Mucosa of stomach (tissue), 1 donor: Measurements from ENCODE around the gene GABRG3.

Experiments used
- H3K27me3 ChIP-seq: one replicate; pipeline ENCODE4 v1.7.0; 2013; ENCODE audit warnings: mild to moderate bottlenecking, low read length; ENCODE audit not compliant: control insufficient read depth, insufficient read depth
- H3K36me3 ChIP-seq: one replicate; pipeline ENCODE4 v1.7.0; 2013; ENCODE audit warnings: low read length; ENCODE audit not compliant: control insufficient read depth, insufficient read depth
- H3K4me1 ChIP-seq: one replicate; pipeline ENCODE4 v1.7.0; 2013; ENCODE audit warnings: mild to moderate bottlenecking, low read length; ENCODE audit not compliant: control insufficient read depth, insufficient read depth
- H3K4me3 ChIP-seq: one replicate; pipeline ENCODE4 v1.7.0; 2013; ENCODE audit warnings: low read length
- H3K9ac ChIP-seq: one replicate; pipeline ENCODE4 v1.7.0; 2013; ENCODE audit warnings: mild to moderate bottlenecking, low read length, moderate library complexity
- H3K9me3 ChIP-seq: one replicate; pipeline ENCODE4 v1.7.0; 2013; ENCODE audit warnings: mild to moderate bottlenecking, low read length, moderate library complexity; ENCODE audit not compliant: control insufficient read depth
- donor health status: Pancreatic carcinoma.

Gene GABRG3

DNA sequence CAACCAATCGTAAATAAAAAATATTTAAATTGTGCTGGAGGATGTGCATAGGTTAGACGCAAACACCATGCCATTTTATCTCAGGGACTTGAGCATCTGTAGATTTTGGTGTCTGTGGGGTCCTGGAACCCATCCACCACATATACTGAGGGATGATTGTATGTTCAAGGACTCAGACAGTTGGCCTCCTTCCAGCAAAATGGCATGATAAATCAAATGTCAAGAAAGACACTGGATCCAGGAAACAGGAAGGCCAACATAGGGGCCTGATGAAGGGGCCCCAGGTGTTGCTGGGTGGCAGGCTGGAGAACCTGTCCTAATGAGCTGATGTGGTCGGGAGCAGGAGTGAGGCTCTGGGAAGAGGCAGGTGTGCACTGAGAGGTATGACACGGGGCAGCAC, 289.5 kb downstream of the GABRG3 start:
- Histone ChIP-seq H3K9me3 (no peaks in the 10 kb centered on the region), H3K4me1 (no peaks in the 10 kb centered on the region), H3K27me3 (no peaks in the 10 kb centered on the region), H3K36me3 (no peaks in the 10 kb centered on the region), H3K9ac (no peak overlapping the region), H3K4me3 (no peak overlapping the region)

DNA sequence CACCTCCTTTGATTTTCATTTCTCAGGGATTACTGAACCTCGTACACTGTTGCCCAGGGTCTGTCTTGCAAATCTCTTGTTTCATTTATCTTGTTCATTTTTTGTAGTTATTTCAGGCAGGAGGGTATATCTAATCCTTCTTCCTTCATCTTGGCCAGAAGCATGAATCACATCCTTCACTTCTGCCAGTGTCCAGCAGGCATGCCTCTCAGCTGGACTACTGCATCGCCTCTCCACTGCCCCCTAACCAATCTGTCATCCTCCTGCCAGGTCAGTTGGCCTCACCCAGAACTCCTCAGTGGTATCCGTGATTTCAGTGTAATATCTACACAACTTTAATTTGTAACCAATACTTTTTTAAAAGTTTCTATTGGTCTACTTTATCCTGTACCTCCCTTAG, 297.9 kb downstream of the GABRG3 start:
- H3K36me3 ChIP-seq: no peaks in the 10 kb centered on the region
- no peak overlapping the region for H3K4me3 ChIP-seq
- H3K9me3 ChIP-seq: no peaks in the 10 kb centered on the region
- H3K9ac ChIP-seq: no peak overlapping the region
- H3K4me1 ChIP-seq: no peaks in the 10 kb centered on the region
- no peaks in the 10 kb centered on the region for H3K27me3 ChIP-seq

DNA sequence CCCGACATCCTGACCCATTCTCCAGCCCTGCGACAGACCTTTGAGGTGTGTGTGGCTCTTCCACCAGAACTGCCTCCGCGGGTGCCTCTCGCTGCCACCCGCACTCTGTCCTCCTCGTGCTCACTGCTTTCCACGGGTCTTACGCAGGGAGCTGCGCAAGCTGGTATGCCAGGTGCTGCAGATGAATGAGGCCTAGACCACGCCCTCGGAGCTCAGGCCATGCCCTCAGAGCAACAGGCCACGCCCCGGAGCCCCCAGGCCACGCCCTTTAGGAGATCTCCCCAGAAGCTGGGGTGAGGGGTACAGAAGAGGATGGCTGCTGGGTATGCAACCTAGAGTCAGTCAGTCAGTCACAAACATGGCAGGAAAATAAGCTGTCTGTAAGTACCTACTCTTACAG, 300.3 kb downstream of the GABRG3 start:
- no peak overlapping the region for H3K4me3 ChIP-seq
- no peaks in the 10 kb centered on the region for H3K36me3 ChIP-seq
- H3K9me3 ChIP-seq: no peaks in the 10 kb centered on the region
- no peaks in the 10 kb centered on the region for H3K4me1 ChIP-seq
- no peak overlapping the region for H3K9ac ChIP-seq
- no peaks in the 10 kb centered on the region for H3K27me3 ChIP-seq

DNA sequence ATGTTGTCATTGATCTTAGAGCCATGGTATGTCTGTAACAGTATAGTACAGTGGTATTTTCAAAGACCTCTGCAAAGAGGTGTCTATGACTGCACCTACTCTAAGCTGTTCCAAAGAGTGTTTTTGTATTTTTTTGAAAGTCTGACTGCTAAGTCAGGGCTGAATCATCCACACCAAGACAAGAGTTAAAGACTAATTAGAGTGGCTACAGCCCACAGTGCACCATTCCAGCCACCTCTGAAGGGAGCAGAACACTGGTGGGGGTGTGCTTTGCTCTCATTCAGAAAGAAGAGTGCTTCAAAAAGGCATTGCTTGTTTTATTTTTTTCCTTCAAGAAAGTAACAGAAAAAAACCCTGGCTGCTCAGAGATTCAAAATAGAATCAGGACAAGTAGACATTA, 301.4 kb downstream of the GABRG3 start:
- no peaks in the 10 kb centered on the region for H3K27me3 ChIP-seq

DNA sequence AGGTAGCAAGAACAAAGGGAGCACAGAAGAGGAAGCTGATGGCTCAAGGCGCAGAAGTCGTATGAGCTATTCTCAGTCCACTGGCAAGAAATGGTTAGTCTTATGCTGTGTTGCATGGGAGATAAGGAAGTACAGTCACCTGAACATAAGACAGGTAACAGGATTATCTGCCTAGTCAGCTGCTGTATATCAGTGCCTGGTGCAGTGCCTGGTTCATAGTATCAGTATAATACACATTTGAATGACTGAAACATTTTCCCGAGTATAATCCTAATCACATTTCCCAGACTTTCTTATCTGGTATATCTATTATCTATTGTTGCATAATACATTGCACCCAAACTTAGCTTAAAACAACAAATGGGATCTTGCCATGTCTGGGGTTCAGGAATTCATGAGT, 302.5 kb downstream of the GABRG3 start:
- no peak overlapping the region for H3K9ac ChIP-seq
- no peaks in the 10 kb centered on the region for H3K27me3 ChIP-seq
- no peaks in the 10 kb centered on the region for H3K36me3 ChIP-seq
- H3K4me1 ChIP-seq: no peaks in the 10 kb centered on the region
- H3K4me3 ChIP-seq: no peak overlapping the region
- H3K9me3 ChIP-seq: no peaks in the 10 kb centered on the region

More for the DNA sequence above, 301.4 kb downstream of the GABRG3 start:
- Histone ChIP-seq H3K4me3 (no peak overlapping the region), H3K9ac (no peak overlapping the region), H3K4me1 (no peaks in the 10 kb centered on the region), H3K9me3 (no peaks in the 10 kb centered on the region), H3K36me3 (no peaks in the 10 kb centered on the region)

DNA sequence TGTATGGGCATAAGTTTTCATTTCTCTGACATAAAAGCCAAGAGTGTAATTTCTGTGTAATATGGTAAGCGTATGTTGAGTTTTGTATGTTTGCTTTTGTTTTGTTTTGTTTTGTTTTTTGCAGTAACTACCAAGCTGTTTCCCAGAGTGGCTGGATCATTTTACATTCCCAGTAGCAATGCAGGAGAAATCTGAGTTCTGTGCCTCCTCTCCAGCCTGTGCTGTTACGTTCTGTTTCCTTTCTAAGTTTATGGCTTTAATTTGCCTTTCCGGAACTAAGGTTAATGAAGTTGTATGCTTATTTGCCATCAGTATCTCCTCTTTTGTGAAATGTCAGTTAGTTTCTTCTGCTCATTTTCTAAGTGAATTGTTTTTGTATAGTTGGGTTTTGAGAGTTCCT, 307.8 kb downstream of the GABRG3 start:
- Histone ChIP-seq H3K36me3 (no peaks in the 10 kb centered on the region), H3K9ac (no peak overlapping the region), H3K27me3 (no peaks in the 10 kb centered on the region), H3K4me3 (no peak overlapping the region), H3K9me3 (no peaks in the 10 kb centered on the region), H3K4me1 (no peaks in the 10 kb centered on the region)

DNA sequence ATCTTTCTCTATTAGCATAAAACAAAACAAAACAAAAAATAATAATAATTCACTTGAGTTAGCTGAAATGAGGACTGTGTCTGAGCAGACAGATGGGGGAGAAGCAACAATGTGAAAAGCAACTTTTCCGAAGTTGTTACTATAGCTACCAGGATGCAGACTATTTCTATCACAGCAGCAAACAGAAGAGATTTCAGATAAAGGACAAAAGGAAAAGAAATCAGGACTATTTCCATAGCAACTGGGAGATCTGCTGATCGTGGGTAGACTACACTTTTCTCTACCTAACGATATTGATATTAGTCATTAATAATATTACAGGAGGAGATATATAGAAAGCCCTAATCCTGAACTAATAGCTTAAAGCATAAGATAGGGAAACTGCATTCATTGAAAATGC, 321.7 kb downstream of the GABRG3 start:
- no peaks in the 10 kb centered on the region for H3K4me1 ChIP-seq

DNA sequence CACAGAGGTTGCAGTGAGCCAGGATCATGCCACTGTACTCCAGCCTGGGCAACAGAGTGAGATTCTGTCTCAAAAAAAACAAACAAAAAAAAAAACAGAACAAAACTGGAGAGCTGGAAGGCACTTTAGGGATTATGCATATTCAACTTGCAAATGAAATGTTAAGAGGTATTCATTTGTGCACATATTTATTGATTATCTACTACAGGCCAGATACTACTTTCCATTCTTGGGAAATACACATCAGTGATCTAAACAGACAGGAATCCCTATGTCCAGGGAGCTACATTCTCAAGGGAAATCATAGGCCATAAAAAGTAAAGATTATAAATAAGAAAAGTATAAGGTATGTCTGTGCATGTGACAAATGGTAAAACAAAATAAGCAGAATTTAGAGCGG, 322.6 kb downstream of the GABRG3 start:
- Histone ChIP-seq H3K36me3 (no peaks in the 10 kb centered on the region), H3K9me3 (no peaks in the 10 kb centered on the region), H3K4me3 (no peak overlapping the region), H3K27me3 (no peaks in the 10 kb centered on the region), H3K9ac (no peak overlapping the region), H3K4me1 (no peaks in the 10 kb centered on the region)

More for the DNA sequence above, 321.7 kb downstream of the GABRG3 start:
- no peak overlapping the region for H3K9ac ChIP-seq
- no peak overlapping the region for H3K4me3 ChIP-seq
- H3K36me3 ChIP-seq: no peaks in the 10 kb centered on the region
- no peaks in the 10 kb centered on the region for H3K27me3 ChIP-seq
- no peaks in the 10 kb centered on the region for H3K9me3 ChIP-seq

DNA sequence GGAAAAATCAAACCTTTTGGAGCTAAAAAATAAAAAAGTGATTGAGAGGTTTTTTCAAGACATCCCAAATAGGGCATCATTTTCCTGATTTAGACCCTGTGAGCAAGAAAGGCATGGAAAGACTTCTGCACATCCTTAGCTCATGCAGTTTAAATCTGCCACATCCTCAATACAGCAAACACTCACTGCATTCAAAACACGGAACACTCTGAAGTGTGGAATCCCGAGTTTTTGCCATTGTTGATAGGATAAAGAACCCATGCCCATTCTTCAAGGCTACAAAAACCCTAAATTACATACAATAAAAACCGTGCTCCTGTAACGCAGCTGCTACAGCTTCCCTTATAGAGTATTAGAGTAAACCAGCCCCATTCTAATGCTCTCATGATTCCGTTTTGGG, 346.8 kb downstream of the GABRG3 start:
- no peak overlapping the region for H3K9ac ChIP-seq
- no peaks in the 10 kb centered on the region for H3K36me3 ChIP-seq
- no peaks in the 10 kb centered on the region for H3K4me1 ChIP-seq
- no peaks in the 10 kb centered on the region for H3K27me3 ChIP-seq
- H3K4me3 ChIP-seq: no peak overlapping the region
- H3K9me3 ChIP-seq: no peaks in the 10 kb centered on the region

DNA sequence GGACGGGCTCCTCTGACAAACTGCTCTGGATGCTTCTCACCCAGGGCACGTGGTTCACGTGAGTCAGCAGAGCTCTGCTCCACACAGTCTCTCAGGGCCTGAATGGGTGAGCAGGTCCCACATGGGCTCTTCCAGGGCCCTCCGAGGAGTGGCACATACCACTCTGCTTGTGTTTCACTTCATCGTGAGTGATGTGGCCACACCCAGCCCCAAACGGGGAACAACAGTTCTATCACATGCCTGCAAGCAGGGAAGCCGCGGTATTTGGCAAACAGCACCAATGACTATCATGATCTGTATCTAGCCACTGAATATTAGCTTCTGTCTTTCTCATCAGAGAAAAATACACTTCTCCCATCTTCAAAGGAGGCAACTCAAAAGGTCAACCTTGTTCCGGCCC, 352.8 kb downstream of the GABRG3 start:
- Histone ChIP-seq H3K4me1 (no peaks in the 10 kb centered on the region), H3K4me3 (no peak overlapping the region)

DNA sequence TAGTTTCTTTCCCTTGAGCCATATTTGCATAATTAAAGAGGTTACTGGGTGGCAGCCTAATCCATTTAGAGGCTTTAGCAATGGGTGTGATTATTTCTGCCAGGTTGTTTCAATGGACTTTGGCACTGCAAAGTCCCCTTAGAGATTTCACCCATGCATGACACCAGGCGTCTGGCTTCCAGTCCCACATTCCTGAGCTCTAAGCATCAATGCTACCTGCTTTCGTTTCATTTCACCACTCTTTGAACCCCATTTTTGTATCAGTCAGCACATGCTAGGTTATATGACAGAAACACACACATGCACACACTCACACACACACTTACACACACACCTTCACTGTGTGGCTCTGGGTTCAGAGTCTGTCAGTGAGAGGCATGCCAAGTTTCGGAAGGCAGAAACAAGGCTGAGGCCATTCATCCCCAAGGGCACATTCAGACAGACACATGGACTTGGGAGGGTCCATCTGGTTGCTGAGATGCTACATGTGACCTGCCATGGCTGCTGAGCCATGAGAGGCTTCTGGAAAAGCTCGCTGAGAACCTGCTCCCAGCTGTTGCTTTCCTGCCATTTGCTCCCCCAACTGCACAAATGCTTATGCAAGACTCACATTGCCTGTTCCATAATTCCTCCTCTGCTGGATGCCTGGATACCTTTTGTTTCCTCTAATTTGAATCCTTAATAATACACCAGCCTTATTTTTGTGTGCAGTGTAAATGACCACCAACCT, 354.1 kb downstream of the GABRG3 start:
- H3K9ac ChIP-seq: no peak overlapping the region
- H3K4me1 ChIP-seq: no peaks in the 10 kb centered on the region
- H3K4me3 ChIP-seq: no peak overlapping the region
- H3K36me3 ChIP-seq: no peaks in the 10 kb centered on the region
- no peaks in the 10 kb centered on the region for H3K27me3 ChIP-seq
- H3K9me3 ChIP-seq: no peaks in the 10 kb centered on the region

More for the DNA sequence above, 352.8 kb downstream of the GABRG3 start:
- Histone ChIP-seq H3K9ac (no peak overlapping the region), H3K36me3 (no peaks in the 10 kb centered on the region), H3K9me3 (no peaks in the 10 kb centered on the region), H3K27me3 (no peaks in the 10 kb centered on the region)

DNA sequence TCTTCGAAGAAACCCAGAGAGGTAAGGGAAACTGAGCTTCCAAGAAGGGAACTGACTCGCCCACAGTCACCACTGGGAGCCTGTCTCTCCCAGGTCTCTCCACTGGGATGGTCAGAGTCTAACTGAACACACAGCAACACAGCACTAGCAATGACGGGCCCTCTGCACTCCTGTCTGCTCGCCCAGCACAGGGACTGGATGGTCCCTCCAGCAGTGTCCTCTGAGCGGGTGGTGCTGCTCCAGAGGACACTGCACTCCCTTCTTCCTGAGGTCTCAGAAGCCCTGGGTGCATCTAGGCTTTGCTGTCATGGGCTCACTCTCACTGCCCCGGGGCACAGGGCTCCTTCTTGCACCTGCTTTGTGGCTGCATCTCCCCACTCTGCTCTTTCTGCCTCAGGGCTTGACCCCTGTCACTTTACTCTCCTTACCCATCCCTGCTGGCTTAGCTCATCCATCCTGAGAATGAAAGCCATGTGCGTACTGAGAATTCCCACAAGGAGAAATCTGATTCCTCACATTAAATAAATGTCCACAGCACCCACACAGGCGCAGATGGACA, 356.6 kb downstream of the GABRG3 start:
- H3K4me1 ChIP-seq: no peaks in the 10 kb centered on the region
- no peaks in the 10 kb centered on the region for H3K27me3 ChIP-seq
- no peaks in the 10 kb centered on the region for H3K36me3 ChIP-seq
- H3K9me3 ChIP-seq: no peaks in the 10 kb centered on the region
- H3K9ac ChIP-seq: no peak overlapping the region
- H3K4me3 ChIP-seq: no peak overlapping the region
